SKM-1 (cell line): Measurements from ENCODE around the gene SERGEF.

Source experiments
- DNase-seq: peaks from one replicate; lab custom pipeline; 2025; ENCODE audit not compliant: unreplicated experiment; lab: John Stamatoyannopoulos, UW

SERGEF gene

GRCh38 chr11:18012906-18013781, at the start of gene SERGEF:
Gene SERGEF (minus strand): TSS chr11:18013047. CDS start chr11:18013010, 37 bp downstream.
- peak; percentile 84 for DNase-seq

GRCh38 chr11:18061351-18061750, 48.5 kb upstream of the SERGEF start:
- no peak for DNase-seq

- no peak for DNase-seq
Observed at GRCh38 chr11:18056561-18057181, 43.8 kb upstream of the SERGEF start.

GRCh38 chr11:18054511-18055103, 41.8 kb upstream of the SERGEF start:
- no peak for DNase-seq

GRCh38 chr11:18050848-18051247, 38.0 kb upstream of the SERGEF start:
- DNase-seq: peak; percentile 67

- no peak for DNase-seq
Observed at GRCh38 chr11:18046116-18046777, 33.4 kb upstream of the SERGEF start, which contains the start of gene TPH1. Gene TPH1 (minus strand): TSS chr11:18046269. CDS start chr11:18040762, 5,507 bp downstream.

- no peak for DNase-seq
Observed at GRCh38 chr11:18036456-18036855, 23.6 kb upstream of the SERGEF start.

- DNase-seq: no peak
Observed at GRCh38 chr11:18027475-18027874, 14.6 kb upstream of the SERGEF start.

- DNase-seq: no peak
Observed at GRCh38 chr11:18022419-18022818, 9.6 kb upstream of the SERGEF start.

- DNase-seq: no peak
Observed at GRCh38 chr11:18019650-18020049, 6.8 kb upstream of the SERGEF start.

GRCh38 chr11:18016789-18017188, 3.9 kb upstream of the SERGEF start:
- DNase-seq: no peak

- DNase-seq: no peak
Observed at GRCh38 chr11:18014876-18015275, 2.0 kb upstream of the SERGEF start.

GRCh38 chr11:18013790-18014507, 1.1 kb upstream of the SERGEF start:
- no peak for DNase-seq

- DNase-seq: no peak
Observed at GRCh38 chr11:18012122-18012905, 533 bp downstream of the SERGEF start.

- DNase-seq: no peak
Observed at GRCh38 chr11:18011633-18012032, 1.2 kb downstream of the SERGEF start.

- no peak for DNase-seq
Observed at GRCh38 chr11:18010977-18011586, 1.8 kb downstream of the SERGEF start.

GRCh38 chr11:18010121-18010670, 2.7 kb downstream of the SERGEF start:
- DNase-seq: no peak

- peak; percentile 37 for DNase-seq
Observed at GRCh38 chr11:18005376-18006129, 7.3 kb downstream of the SERGEF start.
